Endometrial microvascular endothelial cells (primary cell): ENCODE data around the gene NF1. TPM values are rescaled to one million over a fixed set of nuclear protein-coding genes. Genes with fewer than 3 reads are reported as not detected.

Source experiments
- in situ Hi-C: cut with HindIII; loops from 2 replicates; pipeline ENCODE4 v1.10.0; 2017; ENCODE audit warnings: low sequenced_read_pairs, low pct_unique_long_range_greater_than_20kb; ENCODE audit errors: inconsistent ontology term
- total RNA-seq: library from RNA; depleted of rRNA; stranded (reverse); fragments of >200 nt; gene quantifications from one replicate; pipeline ENCODE4 v1.2.3, GENCODE V29; 2015; ENCODE audit errors: inconsistent ontology term

Gene NF1
- total RNA-seq, 1 donor from 2014 or later = 13.0 TPM

GRCh38 chr17:31425282-31426040, 330.7 kb downstream of the NF1 start:
- in situ Hi-C loops = no loop called here

Other genes with a start within 250 kb of the NF1 start
- 11.4 TPM for gene TEFM, start 188.7 kb upstream of the NF1 start, total RNA-seq
- not detected for gene ADAP2, start 173.0 kb upstream of the NF1 start, total RNA-seq
- gene RNF135, start 123.9 kb upstream of the NF1 start, total RNA-seq = 10.3 TPM
- not detected for gene OMG, start 202.3 kb downstream of the NF1 start, total RNA-seq
- 9.6 TPM for gene EVI2B, start 219.1 kb downstream of the NF1 start, total RNA-seq
- 3.6 TPM for gene EVI2A, start 226.6 kb downstream of the NF1 start, total RNA-seq